GM12873 (cell line): ENCODE measurements around the gene KCNQ1.

Source experiments
- TF ChIP-seq, protein P1 (sequence below): IDR thresholded peaks from 2 replicates; pipeline ENCODE4 v1.5.1; 2012; ENCODE audit warnings: low read depth, mild to moderate bottlenecking, moderate library complexity, low read length, control low read depth; ENCODE audit not compliant: insufficient read depth; ENCODE audit errors: missing control alignments

KCNQ1 gene

DNA sequence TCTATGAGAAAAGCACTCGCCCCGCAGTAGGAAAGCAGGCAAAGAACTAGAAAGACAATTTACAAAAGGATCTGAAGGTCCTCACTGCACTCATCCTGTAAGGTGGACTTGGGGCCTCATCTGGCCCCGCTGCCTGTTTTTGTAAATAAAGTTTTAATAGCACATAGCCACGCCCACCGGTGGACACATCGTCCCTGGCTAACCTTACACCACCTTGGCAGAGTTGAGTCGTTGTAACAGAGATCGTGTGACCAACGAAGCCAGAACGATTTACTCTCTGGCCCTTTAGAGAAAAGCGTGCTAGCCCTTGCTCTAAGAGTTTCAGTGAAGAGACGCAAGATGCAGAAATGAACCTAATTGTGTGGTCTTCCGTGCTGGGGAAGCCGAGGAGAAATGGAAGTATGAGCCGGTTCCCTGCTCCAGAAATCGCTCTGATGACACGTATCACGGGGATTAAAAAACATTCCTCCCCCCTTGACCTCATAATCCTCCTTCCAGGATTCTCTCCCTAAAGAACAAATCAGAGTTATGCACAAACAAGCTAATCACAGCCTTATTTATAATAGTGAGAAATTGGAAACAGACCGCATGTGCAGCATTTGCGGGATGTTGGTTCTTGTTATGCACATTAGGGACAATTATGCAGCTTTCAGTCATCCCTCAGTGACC lies 360.7 kb downstream of the KCNQ1 start:
- TF ChIP-seq, protein P1, sequence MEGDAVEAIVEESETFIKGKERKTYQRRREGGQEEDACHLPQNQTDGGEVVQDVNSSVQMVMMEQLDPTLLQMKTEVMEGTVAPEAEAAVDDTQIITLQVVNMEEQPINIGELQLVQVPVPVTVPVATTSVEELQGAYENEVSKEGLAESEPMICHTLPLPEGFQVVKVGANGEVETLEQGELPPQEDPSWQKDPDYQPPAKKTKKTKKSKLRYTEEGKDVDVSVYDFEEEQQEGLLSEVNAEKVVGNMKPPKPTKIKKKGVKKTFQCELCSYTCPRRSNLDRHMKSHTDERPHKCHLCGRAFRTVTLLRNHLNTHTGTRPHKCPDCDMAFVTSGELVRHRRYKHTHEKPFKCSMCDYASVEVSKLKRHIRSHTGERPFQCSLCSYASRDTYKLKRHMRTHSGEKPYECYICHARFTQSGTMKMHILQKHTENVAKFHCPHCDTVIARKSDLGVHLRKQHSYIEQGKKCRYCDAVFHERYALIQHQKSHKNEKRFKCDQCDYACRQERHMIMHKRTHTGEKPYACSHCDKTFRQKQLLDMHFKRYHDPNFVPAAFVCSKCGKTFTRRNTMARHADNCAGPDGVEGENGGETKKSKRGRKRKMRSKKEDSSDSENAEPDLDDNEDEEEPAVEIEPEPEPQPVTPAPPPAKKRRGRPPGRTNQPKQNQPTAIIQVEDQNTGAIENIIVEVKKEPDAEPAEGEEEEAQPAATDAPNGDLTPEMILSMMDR = no peak

DNA sequence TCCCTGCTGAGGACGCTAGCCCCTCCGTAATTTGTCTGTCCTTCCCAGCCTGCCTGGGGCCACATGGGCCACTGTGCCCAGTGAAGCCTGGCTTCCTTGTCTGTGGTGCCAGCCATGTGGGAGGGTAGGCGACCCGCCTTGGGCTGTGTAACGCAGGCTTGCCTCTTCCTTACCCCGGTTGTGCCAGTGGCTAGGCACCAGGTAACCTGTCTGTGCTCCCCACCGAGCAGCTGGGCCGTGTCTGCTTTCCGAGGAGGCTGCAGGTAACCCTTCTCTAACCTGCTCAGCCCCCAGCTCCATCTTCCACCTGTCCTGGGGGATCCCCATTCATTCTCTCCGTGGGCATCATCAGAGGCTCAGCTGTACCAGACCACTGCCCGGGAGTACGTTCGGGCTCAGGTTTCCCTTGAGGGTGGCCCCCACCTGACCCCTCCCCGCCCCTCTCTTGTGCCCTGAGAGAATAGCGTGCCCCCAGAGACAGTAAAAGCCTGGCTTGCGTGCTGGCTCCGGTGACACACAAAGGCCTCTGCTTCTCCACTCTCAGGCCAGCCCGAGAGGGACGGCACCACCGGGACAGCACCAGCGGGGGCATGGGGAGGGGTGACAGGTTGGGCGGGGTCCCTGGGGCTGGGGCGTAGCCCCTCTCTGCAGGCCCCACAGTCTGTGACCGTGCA lies 361.7 kb downstream of the KCNQ1 start:
- TF ChIP-seq, protein P1 = no peak

DNA sequence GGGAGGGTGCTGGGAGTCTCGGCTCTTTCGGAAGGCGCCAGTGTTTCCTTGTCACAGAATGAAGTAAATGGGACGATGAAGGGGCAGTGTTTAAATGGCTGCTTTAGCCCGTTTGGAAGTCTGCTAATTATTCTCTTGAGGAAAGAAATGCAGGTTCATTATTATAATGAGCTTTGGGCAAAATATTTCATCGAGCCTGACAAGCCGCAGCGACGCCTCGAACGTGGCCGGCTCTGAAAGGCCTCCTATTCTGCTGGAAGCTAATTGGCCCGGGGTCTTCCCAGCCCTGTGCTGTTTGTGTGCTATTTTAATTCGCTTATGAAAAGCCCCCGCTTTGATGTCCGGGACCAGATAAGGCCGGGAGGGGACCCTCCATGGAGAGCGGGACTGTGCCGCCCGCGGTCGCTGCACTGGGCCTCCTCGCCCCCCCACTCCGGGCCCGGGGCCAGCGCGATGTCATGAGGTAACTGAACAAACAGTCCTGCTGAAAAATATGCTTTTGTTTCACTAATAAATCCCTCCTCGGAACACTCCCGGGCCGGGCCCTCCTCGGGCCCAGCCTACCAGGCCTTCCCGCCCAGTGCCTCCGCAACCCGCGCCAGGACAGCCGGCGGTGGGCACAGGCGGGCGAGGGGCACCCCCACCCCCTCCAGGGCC lies 362.3 kb downstream of the KCNQ1 start:
- TF ChIP-seq, protein P1 = no peak

DNA sequence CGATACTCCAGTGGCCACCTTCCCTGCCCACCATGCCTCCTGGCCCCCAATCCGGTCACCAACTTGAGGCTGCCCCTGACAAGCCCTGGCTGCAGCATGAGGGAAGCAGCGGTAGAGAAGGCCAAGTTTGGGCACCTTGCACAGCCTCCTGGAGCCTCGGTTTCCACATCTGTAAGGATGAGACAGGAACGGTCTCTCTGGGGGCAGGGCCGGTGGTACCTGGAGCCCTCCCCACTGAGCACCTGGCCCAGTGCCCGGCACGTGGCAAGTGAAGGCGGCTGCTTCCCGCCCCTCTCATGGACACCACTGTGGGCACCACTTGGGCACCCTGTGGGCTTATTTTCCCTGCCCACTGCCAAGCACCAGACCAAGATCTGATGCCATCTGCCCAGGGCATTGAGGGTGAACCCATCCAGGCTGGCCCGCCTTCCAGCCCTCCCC lies 363.0 kb downstream of the KCNQ1 start:
- TF ChIP-seq, protein P1 = no peak

DNA sequence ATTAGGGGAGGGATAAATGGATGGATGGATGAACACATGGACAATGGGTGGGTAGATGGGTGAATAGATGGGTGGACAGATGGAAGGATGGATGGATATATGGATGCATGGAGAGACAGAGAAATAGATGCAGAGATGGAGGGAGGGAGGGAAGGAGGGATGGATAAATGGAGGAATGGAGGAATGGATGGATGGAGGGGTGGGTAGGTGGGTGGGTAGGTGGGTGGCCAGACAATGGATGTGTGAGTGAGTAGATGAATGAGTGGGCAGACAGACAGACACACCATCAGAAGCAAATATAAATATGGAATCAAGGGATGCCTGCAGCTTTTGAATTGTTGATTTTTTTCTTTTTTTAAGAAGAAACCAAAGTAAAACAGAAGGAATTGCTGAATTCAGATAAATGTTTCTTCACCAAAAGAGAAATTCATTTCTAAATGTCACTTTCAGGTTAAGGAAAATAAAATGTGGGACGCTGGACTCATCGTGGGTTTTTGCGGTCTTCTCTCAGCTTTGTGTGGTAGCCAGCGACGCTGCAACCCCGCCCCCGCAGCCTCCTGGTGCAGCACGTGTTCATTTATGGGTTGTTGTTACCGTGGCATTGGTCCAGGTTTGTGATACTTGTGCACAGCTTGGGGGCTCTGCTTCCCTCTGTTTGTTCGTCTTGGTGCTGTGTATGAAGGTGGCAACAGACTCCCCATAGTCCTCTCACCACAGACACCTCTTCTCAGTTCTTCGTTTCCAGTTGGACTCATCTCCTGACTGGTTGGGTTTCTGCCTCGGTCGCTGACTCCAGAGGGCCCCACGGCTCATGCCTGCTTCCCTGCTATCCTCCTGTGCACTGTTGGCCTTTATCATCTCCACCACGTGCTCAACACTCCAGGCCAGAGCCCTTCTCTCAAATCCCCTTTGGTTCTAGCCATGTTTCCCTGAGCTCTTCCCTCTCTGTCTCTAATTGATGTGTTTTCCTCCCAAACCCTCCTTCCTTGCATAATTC lies 364.3 kb downstream of the KCNQ1 start:
- TF ChIP-seq, protein P1 = no peak

GRCh38 chr11:2809854-2810253 lies 365.0 kb downstream of the KCNQ1 start:
- TF ChIP-seq, protein P1 = no peak
